ENCODE measurements around the gene NCR3LG1.

DNA sequence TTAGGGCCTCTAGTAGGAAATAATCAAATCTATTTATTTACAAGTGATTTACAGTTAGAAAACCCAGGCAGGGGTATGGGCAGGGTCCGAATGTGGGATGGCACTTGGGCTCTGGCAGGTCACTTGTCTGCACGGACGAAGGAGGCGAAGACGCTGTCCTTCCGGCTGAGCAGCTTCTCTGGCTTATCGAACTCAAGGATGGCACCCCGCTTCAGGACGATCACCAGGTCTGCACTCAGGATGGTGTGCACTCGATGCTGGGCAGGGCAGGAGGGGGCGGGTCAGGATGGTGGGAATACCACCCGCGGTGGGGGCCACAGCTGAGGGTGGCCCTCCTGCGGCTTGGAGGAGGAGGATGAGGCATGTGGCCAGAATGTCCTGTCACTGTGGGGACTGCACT, 41.3 kb downstream of the NCR3LG1 start:
- no peak for TF ChIP-seq CHD2 (IDR thresholded peaks at IDR 0.05; ENCODE audit: low read depth, low read length)
- TF ChIP-seq POLR2A (conservative IDR thresholded peaks at IDR 0.05): no peak
- TF ChIP-seq ZNF124 (CRISPR knock-in tag; IDR thresholded peaks at IDR 0.05): no peak
- TF ChIP-seq, protein P1, sequence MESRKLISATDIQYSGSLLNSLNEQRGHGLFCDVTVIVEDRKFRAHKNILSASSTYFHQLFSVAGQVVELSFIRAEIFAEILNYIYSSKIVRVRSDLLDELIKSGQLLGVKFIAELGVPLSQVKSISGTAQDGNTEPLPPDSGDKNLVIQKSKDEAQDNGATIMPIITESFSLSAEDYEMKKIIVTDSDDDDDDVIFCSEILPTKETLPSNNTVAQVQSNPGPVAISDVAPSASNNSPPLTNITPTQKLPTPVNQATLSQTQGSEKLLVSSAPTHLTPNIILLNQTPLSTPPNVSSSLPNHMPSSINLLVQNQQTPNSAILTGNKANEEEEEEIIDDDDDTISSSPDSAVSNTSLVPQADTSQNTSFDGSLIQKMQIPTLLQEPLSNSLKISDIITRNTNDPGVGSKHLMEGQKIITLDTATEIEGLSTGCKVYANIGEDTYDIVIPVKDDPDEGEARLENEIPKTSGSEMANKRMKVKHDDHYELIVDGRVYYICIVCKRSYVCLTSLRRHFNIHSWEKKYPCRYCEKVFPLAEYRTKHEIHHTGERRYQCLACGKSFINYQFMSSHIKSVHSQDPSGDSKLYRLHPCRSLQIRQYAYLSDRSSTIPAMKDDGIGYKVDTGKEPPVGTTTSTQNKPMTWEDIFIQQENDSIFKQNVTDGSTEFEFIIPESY (CRISPR knock-in tag; IDR thresholded peaks at IDR 0.05): no peak
- TF ChIP-seq ELF1 (tag; IDR thresholded peaks at IDR 0.05): no peak
- TF ChIP-seq, protein P2, sequence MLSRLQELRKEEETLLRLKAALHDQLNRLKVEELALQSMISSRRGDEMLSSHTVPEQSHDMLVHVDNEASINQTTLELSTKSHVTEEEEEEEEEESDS (CRISPR knock-in tag; IDR thresholded peaks at IDR 0.05): no peak
- TF ChIP-seq, protein P3, sequence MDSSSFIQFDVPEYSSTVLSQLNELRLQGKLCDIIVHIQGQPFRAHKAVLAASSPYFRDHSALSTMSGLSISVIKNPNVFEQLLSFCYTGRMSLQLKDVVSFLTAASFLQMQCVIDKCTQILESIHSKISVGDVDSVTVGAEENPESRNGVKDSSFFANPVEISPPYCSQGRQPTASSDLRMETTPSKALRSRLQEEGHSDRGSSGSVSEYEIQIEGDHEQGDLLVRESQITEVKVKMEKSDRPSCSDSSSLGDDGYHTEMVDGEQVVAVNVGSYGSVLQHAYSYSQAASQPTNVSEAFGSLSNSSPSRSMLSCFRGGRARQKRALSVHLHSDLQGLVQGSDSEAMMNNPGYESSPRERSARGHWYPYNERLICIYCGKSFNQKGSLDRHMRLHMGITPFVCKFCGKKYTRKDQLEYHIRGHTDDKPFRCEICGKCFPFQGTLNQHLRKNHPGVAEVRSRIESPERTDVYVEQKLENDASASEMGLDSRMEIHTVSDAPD (CRISPR knock-in tag; IDR thresholded peaks at IDR 0.05): no peak
- TF ChIP-seq, protein P4, sequence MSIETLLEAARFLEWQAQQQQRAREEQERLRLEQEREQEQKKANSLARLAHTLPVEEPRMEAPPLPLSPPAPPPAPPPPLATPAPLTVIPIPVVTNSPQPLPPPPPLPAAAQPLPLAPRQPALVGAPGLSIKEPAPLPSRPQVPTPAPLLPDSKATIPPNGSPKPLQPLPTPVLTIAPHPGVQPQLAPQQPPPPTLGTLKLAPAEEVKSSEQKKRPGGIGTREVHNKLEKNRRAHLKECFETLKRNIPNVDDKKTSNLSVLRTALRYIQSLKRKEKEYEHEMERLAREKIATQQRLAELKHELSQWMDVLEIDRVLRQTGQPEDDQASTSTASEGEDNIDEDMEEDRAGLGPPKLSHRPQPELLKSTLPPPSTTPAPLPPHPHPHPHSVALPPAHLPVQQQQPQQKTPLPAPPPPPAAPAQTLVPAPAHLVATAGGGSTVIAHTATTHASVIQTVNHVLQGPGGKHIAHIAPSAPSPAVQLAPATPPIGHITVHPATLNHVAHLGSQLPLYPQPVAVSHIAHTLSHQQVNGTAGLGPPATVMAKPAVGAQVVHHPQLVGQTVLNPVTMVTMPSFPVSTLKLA (conservative IDR thresholded peaks at IDR 0.05): no peak

All from K562 (cell line).